Body of pancreas (tissue), 4 donors: ENCODE results near the gene CGRRF1.

Experiments used
- POLR2A ChIP-seq, 3 donors: fragments of 450-650 bp; IDR thresholded peaks; one replicate each; pipeline ENCODE4 v1.6.1; 2016; ENCODE audit warnings: antibody characterized with exemption in 3 of 3, mild to moderate bottlenecking in 2 of 3
- TF ChIP-seq, protein P1 (sequence below), 7 experiments: fragments of 450-650 bp in 4 of 7; fragments of 200-600 bp in 3 of 7; sonication (generic) in 3 of 7; IDR thresholded peaks; one replicate each; pipeline ENCODE4 v1.5.1; 2016 to 2019; ENCODE audit warnings: antibody characterized with exemption in 7 of 7

GRCh38 chr14:54516709-54517108 lies 7.0 kb downstream of the CGRRF1 start:
- TF ChIP-seq, protein P1, sequence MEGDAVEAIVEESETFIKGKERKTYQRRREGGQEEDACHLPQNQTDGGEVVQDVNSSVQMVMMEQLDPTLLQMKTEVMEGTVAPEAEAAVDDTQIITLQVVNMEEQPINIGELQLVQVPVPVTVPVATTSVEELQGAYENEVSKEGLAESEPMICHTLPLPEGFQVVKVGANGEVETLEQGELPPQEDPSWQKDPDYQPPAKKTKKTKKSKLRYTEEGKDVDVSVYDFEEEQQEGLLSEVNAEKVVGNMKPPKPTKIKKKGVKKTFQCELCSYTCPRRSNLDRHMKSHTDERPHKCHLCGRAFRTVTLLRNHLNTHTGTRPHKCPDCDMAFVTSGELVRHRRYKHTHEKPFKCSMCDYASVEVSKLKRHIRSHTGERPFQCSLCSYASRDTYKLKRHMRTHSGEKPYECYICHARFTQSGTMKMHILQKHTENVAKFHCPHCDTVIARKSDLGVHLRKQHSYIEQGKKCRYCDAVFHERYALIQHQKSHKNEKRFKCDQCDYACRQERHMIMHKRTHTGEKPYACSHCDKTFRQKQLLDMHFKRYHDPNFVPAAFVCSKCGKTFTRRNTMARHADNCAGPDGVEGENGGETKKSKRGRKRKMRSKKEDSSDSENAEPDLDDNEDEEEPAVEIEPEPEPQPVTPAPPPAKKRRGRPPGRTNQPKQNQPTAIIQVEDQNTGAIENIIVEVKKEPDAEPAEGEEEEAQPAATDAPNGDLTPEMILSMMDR (IDR thresholded peaks at IDR 0.05) = no peak
- no peak for TF ChIP-seq POLR2A (IDR thresholded peaks at IDR 0.05)
